SU-DHL-6 (cell line): Measurements from ENCODE around the gene LRFN3.
"Not testable (repeated sequence)": the region's sequence is repeated elsewhere in the genome, so short reads cannot be mapped to it uniquely, and the experiment has no call there.

Experiments
- H2AFZ ChIP-seq: fragments of 200-600 bp; sonication (generic); 2 replicates; pipeline ENCODE4 v1.6.1; 2014; ENCODE audit warnings: low read depth, mild to moderate bottlenecking, moderate library complexity, mixed read lengths, antibody characterized with exemption, low read length; ENCODE audit not compliant: severe bottlenecking
- H3F3A ChIP-seq: fragments of 200-600 bp; shearing (Covaris generic); 2 replicates; pipeline ENCODE4 v1.6.0; 2016; ENCODE audit warnings: antibody characterized with exemption, mild to moderate bottlenecking; ENCODE audit not compliant: insufficient read depth
- H3K27ac ChIP-seq: fragments of 200-600 bp; sonication (generic); 2 replicates; pipeline ENCODE4 v1.5.1; 2016; ENCODE audit warnings: low read depth, mild to moderate bottlenecking, low read length, moderate library complexity, mixed read lengths
- H3K27me3 ChIP-seq: fragments of 200-600 bp; sonication (generic), shearing (Covaris generic); 2 replicates; pipeline ENCODE4 v1.6.0; 2014; ENCODE audit warnings: mild to moderate bottlenecking, low read length
- H3K36me3 ChIP-seq: fragments of 200-600 bp; sonication (generic); 2 replicates; pipeline ENCODE4 v1.6.1; 2014; ENCODE audit warnings: mild to moderate bottlenecking, low read length, mixed read lengths
- H3K4me2 ChIP-seq: fragments of 300-600, 200-600 bp; shearing (Covaris generic), sonication (generic); 2 replicates; pipeline ENCODE4 v1.6.0; 2014; ENCODE audit warnings: low read length, low read depth, mild to moderate bottlenecking; ENCODE audit not compliant: poor library complexity, severe bottlenecking
- H3K4me3 ChIP-seq: fragments of 200-600 bp; sonication (generic); 2 replicates; pipeline ENCODE4 v1.5.1; 2014; ENCODE audit warnings: antibody characterized with exemption, low read length, mild to moderate bottlenecking, mixed read lengths; ENCODE audit not compliant: insufficient read depth, poor library complexity, severe bottlenecking
- H3K79me2 ChIP-seq: fragments of 200-600 bp; sonication (generic); 2 replicates; pipeline ENCODE4 v1.6.1; 2014; ENCODE audit warnings: mild to moderate bottlenecking, low read length, moderate library complexity; ENCODE audit not compliant: insufficient read depth
- H3K9ac ChIP-seq: fragments of 200-600 bp; sonication (generic); 2 replicates; pipeline ENCODE4 v1.7.0; 2014; ENCODE audit warnings: mild to moderate bottlenecking, low read length
- H3K9me2 ChIP-seq: fragments of 200-600 bp; sonication (generic); replicated peaks from 2 replicates; pipeline ENCODE4 v1.6.1; 2014; ENCODE audit warnings: low read length; ENCODE audit not compliant: insufficient read depth
- H3K9me3 ChIP-seq: fragments of 200-600 bp; sonication (generic); 2 replicates; pipeline ENCODE4 v1.6.1; 2014; ENCODE audit warnings: low read length, mixed read lengths; ENCODE audit not compliant: insufficient read depth
- H4K20me1 ChIP-seq: fragments of 200-600 bp; sonication (generic); 2 replicates; pipeline ENCODE4 v1.6.1; 2014; ENCODE audit warnings: low read depth, mild to moderate bottlenecking, antibody characterized with exemption, low read length, moderate library complexity, mixed read lengths
- EZH2phosphoT487 ChIP-seq: fragments of 200-600 bp; sonication (generic), shearing (Covaris generic); conservative IDR thresholded peaks from 2 replicates; pipeline ENCODE4 v1.6.1; 2018; ENCODE audit warnings: mild to moderate bottlenecking, antibody characterized with exemption, low read length, moderate library complexity, mixed read lengths
- TF ChIP-seq, protein P1 (sequence below): fragments of 200-600 bp; sonication (generic); IDR thresholded peaks from one replicate; pipeline ENCODE4 v1.5.1; 2017; ENCODE audit warnings: antibody characterized with exemption, mild to moderate bottlenecking, low read length, moderate library complexity; ENCODE audit not compliant: insufficient read depth, poor library complexity, severe bottlenecking

Gene LRFN3

DNA sequence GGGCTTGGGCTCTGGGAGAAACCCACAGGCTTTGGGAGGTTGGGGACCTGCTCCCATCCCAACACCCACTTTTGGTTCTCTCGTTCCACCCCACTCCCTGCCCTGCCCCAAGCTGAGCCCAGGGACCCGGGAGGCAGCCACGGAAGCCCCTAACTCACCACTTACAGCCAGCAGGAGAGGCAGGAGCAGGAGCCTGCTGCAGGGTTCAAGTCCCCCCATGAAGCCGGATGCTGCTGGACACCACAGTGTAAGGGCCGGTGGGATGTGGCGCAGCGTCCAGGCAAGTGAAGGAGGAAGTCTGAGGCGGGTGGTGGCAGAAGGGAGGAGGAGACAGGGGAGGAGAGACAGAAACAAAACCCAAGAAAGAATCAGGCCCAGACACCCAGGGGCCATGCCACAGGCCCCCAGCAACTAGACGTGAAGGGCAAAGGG lies 28.1 kb upstream of the LRFN3 start, which contains the start of gene TYROBP:
TYROBP (minus strand) TSS at position 286 of the 432 bp plus-strand sequence; CDS start at position 219, 67 bp downstream.
- Histone ChIP-seq H3K4me2 (no peak within 1 kb of the TSS), H2AFZ (no peak within 1 kb of the TSS), H3F3A (peaks cover 26% of the 10 kb centered on the region), H3K9ac (peak within 1 kb of the TSS; percentile 8; the same call in 1 of the 2 replicates), H3K27me3 (no peaks in the 10 kb centered on the region), H3K79me2 (no peaks in the 10 kb centered on the region), H3K9me3 (no peaks in the 10 kb centered on the region), H3K27ac (peak within 1 kb of the TSS; percentile 42; the same call in 1 of the 2 replicates), H4K20me1 (no peaks in the 10 kb centered on the region), H3K9me2 (no peaks in the 10 kb centered on the region), H3K36me3 (no peaks in the 10 kb centered on the region), H3K4me3 (no peak within 1 kb of the TSS)
- TF ChIP-seq, protein P1, sequence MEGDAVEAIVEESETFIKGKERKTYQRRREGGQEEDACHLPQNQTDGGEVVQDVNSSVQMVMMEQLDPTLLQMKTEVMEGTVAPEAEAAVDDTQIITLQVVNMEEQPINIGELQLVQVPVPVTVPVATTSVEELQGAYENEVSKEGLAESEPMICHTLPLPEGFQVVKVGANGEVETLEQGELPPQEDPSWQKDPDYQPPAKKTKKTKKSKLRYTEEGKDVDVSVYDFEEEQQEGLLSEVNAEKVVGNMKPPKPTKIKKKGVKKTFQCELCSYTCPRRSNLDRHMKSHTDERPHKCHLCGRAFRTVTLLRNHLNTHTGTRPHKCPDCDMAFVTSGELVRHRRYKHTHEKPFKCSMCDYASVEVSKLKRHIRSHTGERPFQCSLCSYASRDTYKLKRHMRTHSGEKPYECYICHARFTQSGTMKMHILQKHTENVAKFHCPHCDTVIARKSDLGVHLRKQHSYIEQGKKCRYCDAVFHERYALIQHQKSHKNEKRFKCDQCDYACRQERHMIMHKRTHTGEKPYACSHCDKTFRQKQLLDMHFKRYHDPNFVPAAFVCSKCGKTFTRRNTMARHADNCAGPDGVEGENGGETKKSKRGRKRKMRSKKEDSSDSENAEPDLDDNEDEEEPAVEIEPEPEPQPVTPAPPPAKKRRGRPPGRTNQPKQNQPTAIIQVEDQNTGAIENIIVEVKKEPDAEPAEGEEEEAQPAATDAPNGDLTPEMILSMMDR = no peak
- TF ChIP-seq EZH2phosphoT487 = no peak

DNA sequence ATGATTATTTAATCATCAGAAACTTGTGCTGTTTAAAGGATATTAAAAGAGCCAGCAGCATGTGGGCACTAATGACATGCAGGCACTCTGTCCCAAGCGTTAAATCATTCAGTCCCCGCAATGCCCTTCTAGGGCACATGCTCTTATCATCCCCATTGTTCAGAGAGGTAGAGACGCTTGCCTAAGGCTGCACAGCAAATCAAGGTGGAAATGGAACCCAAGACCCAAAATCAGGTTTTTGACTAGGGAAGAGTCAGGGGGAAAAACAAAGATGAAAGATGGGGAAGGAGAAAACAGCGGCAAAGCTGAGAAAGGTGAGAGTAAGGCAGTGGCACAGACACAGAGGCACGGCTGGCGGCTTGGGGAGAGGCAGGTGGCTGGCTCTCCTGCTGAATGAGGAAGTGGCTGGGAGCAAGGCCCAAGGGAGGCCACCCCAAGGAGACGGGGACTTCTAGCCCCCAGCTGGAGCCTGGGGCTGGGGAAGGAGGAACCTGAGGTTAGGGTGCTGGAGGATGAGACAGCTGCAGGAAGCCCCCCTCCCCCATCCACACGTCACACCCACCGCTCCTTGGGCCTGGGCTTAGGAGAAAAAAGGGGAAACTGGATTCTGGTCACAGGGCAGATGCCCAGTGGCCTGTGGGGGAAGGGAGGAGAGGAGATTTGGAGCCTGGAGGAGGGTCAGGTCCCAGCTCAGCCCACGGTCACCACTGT lies 27.0 kb upstream of the LRFN3 start:
- no peak for TF ChIP-seq EZH2phosphoT487
- TF ChIP-seq, protein P1 = no peak
- H2AFZ ChIP-seq = no peak overlapping the region

DNA sequence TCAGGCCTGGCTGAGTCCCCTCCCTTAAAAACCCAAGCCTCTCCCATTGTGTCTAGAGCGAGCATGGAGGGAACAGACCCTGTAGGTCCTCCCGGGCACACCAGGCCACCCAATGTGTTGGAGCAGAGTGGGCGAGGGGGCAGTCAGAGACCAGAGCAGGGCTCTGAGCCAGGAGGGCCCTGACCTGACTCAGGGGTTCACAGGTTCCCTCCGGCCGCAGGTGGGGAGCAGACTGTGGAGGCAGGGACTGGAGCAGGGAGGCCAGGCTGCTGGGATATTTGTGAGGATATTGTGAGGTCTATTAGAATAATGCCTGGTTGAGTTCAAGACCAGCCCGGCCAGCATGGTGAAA lies 26.5 kb upstream of the LRFN3 start:
- TF ChIP-seq, protein P1 = no peak
- TF ChIP-seq EZH2phosphoT487 = no peak
- H3K9me2 ChIP-seq = no peaks in the 10 kb centered on the region
- no peaks in the 10 kb centered on the region for H3K9me3 ChIP-seq
- H3K27ac ChIP-seq = 0 out of 2 replicates have a peak overlapping the region, but pooled peaks have one; percentile 42
- peak overlapping the region; percentile 8; the same call in 1 of the 2 replicates for H3K9ac ChIP-seq
- H4K20me1 ChIP-seq = no peaks in the 10 kb centered on the region
- peak overlapping the region; percentile 7 for H3K4me2 ChIP-seq
- H3K4me3 ChIP-seq = no peak overlapping the region
- no peak overlapping the region for H2AFZ ChIP-seq
- peaks cover 15% of the 10 kb centered on the region for H3F3A ChIP-seq
- no peaks in the 10 kb centered on the region for H3K27me3 ChIP-seq
- H3K36me3 ChIP-seq = no peaks in the 10 kb centered on the region
- no peaks in the 10 kb centered on the region for H3K79me2 ChIP-seq

More for the DNA sequence above, 27.0 kb upstream of the LRFN3 start:
- H3F3A ChIP-seq = peaks cover 20% of the 10 kb centered on the region
- H3K9me2 ChIP-seq = no peaks in the 10 kb centered on the region
- peak overlapping the region; percentile 7 for H3K4me2 ChIP-seq
- H3K79me2 ChIP-seq = no peaks in the 10 kb centered on the region
- peak overlapping the region; percentile 8; the same call in 1 of the 2 replicates for H3K9ac ChIP-seq
- no peaks in the 10 kb centered on the region for H3K9me3 ChIP-seq
- H4K20me1 ChIP-seq = no peaks in the 10 kb centered on the region
- H3K27ac ChIP-seq = peak overlapping the region; percentile 42; the same call in 1 of the 2 replicates
- H3K27me3 ChIP-seq = no peaks in the 10 kb centered on the region
- no peak overlapping the region for H3K4me3 ChIP-seq
- no peaks in the 10 kb centered on the region for H3K36me3 ChIP-seq

DNA sequence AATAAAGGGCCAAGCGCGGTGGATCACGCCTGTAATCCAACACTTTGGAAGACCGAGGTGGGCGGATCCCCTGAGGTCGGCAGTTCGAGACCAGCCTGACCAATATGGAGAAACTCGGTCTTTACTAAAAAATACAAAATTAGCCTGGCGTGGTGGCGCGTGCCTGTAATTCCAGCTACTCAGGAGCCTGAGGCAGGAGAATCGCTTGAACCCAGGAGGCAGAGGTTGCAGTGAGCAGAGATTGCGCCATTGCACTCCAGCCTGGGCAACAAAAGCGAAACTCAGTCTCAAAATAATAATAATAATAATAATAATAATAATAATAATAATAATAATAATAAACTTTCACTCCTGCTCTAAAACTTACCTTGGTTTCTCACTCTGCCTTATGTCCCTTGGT lies 25.8 kb upstream of the LRFN3 start:
- H3K79me2 ChIP-seq, H2AFZ ChIP-seq, H3K27me3 ChIP-seq, H3K4me3 ChIP-seq, H4K20me1 ChIP-seq, H3K9ac ChIP-seq, H3K27ac ChIP-seq, H3K9me3 ChIP-seq, H3K4me2 ChIP-seq, H3K36me3 ChIP-seq, H3K9me2 ChIP-seq, H3F3A ChIP-seq: not testable (repeated sequence)
